DMS114 treated with DMSO at 0.1 percent for 48 hours (cell line): ENCODE measurements around the gene GPANK1.
A peak's percentile ranks its signal among the peaks of the same experiment; 100 is the strongest.
"Not testable (repeated sequence)": the region's sequence is repeated elsewhere in the genome, so short reads cannot be mapped to it uniquely, and the experiment has no call there.

Experiments
- DNase-seq: peaks from one replicate; lab custom pipeline; 2025; ENCODE audit not compliant: unreplicated experiment; lab: John Stamatoyannopoulos, UW

GPANK1 gene

GRCh38 chr6:31664790-31665500, at the start of gene GPANK1:
Gene GPANK1, minus strand, starts transcription at chr6:31664997. Its CDS starts 519 bp downstream, at chr6:31664478.
- DNase-seq: peak; percentile 93

DNA sequence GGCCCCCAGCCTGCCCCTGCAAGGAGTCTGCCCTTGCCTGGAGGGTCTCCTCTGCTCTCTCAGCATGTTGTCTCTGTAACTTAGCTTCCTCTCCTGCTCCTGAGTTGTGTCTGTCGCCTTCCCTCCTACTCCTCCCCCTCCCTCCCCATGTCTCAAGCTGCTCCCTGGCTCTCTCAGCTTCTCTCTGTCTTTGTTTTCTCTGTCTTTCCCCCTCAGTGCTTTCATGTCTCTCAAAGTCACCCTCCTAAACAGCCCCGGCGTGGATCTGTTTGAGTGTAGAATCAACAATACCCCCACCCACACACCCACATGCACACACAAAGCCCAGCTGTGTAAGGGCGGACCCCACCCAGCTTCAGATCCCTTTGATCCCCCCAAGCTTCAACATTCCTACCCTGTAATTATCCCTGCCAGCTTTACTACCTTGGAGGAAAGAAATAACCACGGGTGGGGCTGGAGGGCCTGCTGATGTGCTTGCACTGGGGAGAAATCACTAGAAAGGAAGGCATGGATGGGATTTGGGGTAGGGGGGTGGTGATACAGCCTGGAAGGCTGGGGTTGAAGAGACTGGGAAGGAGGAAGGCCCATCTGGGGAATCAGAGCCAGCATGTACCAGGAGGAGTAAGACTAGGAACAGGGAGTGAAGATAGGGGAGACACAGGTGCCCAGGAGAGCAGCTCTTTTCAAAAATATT, 49.3 kb upstream of the GPANK1 start:
- no peak for DNase-seq

DNA sequence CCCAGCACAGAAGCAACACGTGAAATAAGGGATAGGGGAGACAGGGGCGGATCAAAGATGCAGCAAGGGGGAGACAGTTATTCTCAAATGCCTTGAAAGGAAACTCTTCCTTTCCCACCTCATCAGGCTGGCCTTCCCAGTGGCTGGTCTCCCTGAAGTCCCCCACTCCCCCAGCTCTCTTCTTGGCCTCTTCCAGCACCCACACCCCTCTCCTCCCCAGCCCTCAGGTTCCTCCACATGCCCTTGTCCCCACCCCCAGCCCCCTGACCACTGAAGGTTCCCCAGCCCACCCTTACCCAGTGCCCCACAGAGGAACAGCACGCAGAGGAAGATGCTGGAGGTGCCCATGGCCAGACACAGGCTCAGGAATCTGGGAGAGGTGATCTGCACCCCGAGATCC, 48.7 kb upstream of the GPANK1 start:
- no peak for DNase-seq

DNA sequence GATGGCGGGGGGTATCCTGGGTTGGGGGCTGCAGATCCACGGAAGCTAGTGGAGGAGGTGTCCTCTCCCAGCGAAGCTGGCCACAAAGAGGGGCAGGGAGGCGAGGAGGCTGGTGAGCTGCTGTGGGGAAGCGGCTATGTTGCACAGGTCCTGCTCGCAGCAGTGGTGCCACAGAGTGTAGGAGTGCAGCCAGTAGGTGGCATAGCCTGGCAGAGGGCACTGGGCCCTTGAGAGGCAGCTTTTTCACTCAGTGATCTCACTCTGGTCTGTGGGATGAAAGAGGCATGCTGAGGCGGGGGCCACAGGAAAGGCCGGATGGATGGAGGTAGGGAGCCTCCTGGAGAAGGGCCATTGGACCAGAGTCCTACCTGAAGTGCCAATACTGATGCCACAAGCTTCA, 47.5 kb upstream of the GPANK1 start:
- DNase-seq: no peak

- DNase-seq: no peak
Observed at GRCh38 chr6:31711233-31711632, 46.4 kb upstream of the GPANK1 start.

DNA sequence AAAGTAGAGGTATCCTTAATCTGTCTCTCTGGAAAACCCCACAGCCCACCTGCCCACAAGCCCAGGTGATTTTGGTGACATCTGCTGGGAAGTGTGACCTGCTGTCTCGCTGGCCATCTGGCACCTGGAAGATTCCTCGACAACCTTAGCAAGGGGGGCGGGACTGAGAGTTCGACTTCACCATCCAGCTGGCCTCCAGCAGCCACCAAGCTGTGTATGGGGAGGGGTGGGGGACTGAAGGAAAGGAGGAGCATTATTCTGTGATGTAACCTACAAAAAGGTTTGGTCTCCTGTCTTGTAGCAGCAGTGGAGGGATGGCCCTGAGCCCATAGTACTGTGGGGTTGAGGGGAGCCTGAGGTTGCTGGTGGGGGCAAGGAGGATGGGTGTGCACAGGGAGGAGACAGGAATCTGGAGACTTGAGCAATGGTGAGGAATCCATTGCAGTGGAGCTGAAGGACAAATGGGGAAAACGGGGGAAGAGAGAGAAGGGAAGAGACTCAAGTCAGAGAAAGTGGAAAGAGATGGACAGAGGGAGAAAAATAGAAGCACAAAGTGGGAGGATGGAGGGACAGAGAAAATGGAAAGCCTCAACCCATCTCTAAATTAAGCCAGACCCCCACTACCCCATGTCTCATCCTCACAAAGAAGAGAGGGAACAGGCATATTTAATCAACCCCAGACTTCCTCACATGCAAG, 45.9 kb upstream of the GPANK1 start:
- DNase-seq: no peak

DNA sequence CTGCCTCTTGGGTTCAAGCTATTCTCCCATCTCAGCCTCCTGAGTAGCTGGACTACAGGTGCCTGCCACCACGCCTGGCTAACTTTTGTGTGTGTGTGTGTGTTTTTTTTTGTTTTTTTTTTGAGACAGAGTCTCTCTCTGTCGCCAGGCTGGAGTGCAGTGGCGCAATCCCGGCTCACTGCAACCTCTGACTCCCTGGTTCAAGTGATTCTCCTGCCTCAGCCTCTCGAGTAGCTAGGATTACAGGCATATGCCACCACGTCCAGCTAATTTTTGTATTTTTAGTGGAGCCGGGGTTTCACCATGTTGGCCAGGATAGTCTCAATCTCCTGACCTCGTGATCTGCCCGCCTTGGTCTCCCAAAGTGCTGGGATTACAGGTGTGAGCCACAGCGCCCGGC, 44.4 kb upstream of the GPANK1 start:
- not testable (repeated sequence) for DNase-seq

GRCh38 chr6:31708224-31708623, 43.4 kb upstream of the GPANK1 start:
- DNase-seq: no peak

DNA sequence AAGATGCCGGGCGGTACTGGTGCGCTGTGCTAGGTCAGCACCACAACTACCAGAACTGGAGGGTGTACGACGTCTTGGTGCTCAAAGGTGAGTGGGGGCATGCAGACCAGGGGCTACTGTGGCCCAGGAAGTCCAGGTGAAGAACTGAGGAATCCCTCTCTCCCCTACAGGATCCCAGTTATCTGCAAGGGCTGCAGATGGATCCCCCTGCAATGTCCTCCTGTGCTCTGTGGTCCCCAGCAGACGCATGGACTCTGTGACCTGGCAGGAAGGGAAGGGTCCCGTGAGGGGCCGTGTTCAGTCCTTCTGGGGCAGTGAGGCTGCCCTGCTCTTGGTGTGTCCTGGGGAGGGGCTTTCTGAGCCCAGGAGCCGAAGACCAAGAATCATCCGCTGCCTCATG, 42.9 kb upstream of the GPANK1 start:
- no peak for DNase-seq

GRCh38 chr6:31706599-31706998, 41.8 kb upstream of the GPANK1 start, which contains the start of gene LY6G6F:
Gene LY6G6F, plus strand, starts transcription at chr6:31706866. Its CDS starts 41 bp downstream, at chr6:31706907.
- no peak for DNase-seq

DNA sequence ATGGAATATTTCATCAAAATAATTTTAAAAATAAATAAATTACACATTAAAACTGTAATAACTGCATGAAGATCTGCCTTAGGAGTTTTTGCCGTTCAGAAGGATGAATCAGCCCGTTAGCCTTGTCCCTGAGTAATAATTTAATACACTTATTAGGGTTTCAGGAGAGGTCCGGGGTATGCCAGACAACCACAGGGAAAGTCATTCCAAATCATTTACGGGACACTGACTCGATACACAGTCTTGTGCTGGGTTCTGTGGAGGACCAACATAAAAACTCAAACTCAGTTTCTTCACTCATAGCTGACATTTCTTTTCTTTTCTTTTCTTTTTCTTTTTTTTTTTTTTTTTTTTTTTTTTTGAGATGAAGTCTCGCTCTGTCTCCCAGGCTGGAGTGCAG, 41.1 kb upstream of the GPANK1 start:
- no peak for DNase-seq

DNA sequence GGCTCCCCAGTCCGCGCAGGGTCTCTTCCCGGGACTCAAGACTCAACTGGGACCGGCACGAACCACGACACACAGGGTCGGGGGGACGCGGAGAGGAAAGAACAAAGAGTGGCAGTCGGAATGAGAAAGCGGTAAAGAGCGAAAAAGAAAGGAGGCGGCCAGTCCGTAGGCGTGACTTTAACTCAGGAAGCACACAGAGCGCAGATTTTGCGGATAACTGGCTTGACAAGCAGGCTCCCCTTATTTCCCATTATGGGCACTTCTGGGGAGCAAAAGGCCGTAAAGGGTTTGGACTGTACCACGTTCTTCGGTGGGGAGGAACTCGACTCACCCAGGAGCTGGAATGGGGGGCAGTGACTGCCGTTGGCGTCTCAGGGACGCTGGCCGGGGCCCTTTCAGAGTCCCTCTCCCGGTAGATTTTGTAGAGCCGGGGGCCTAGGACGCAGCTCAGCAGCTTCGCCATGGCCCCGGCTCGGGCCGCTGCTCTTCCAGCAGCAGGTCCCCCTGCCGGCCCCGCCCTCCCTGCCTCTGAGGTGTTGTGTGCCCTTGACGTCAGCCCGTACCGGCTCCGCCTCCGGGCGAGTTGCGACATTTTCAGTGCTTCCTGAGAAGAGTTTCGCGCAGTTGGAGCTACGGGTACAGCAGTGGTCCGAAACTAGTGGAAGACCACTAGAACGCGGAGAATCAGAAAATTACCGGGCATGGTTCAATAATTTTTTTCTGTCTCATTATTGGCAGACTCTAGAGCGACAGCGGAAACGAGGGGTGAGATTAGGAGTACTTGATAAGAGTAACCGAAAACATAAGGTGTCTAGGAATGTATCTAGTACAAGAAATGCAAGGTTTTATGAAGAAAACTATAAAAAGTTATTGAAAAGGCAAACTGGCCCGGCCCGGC, 38.3 kb upstream of the GPANK1 start, which contains the start of gene ABHD16A:
Gene ABHD16A (minus strand): TSS at position 506 of the 898 bp plus-strand sequence. CDS start 43 bp downstream, at position 463.
- DNase-seq: peak; percentile 98

GRCh38 chr6:31702405-31702818, 37.6 kb upstream of the GPANK1 start:
- DNase-seq: no peak

- DNase-seq: no peak
Observed at GRCh38 chr6:31701666-31702404, 37.0 kb upstream of the GPANK1 start.

- DNase-seq: no peak
Observed at GRCh38 chr6:31700740-31701401, 36.1 kb upstream of the GPANK1 start.

DNA sequence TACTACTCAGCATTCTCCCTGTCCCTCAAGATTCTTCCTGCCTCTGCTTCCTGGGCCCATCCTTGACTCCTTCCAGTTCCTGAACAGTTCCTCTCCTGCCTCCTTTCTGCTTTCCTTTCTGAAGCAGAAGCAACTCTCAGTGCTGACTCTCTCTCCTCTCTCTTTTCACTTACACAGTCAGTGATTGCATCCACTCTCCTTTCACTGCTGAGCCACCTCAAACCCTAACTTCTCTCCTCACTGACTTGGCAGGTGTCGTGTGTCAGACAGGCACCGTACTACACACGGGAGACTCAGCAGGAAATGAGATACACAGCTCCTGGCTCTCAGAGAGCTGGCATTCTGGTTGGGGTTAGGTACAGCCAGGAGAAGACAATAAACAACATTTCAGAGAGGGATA, 32.8 kb upstream of the GPANK1 start:
- DNase-seq: no peak

DNA sequence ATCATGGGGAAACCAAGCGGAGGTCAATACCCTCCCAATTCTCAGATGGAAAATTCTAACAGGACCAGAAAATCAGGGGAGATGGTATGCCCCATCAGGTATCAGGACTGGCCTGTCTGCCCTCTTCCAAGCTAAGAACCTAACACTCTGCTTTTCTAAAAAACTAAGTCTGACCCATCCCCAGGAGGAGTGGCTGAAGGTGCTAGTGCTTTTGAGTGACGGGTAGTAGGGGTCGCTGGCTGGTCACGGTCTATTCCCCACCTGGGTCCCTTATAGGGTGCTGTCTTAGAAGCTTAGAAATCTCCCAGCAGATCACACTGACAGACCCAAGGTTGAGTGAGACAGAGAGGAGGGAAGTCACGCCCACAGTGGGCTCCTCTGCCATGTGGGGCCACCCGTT, 28.7 kb upstream of the GPANK1 start:
- no peak for DNase-seq

DNA sequence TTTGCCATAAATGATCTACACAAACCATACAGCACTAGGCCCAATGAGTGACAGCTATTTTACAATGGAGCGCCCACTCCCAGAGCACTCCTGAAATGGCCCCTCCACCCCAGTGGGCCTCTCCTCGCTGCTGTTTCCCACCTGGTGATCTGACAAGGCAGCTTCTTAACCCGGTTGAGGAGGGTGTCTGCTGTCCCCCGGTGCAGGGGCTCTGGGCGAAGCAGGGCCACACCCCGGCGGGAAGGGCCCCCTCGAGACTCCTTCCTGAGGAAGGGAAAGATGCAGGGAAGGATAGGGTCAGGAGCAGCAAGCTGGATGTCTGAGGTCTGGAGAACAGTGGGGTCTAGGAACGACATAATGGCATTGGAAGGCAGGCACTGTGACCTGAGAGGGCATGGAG, 28.1 kb upstream of the GPANK1 start:
- no peak for DNase-seq

- no peak for DNase-seq
Observed at GRCh38 chr6:31692353-31692752, 27.6 kb upstream of the GPANK1 start.
